AG09319 (cell line): Measurements from ENCODE around the gene NTNG1.

Experiments
- DNase-seq: peaks from one replicate; pipeline ENCODE4 v3.0.0-alpha.2; 2010; ENCODE audit warnings: low read depth; ENCODE audit errors: extremely low read depth
- CTCF ChIP-seq: IDR thresholded peaks from 2 replicates; pipeline ENCODE4 v1.5.1; 2011; ENCODE audit warnings: low read depth, mild to moderate bottlenecking, inconsistent platforms, low read length, moderate library complexity

The NTNG1 gene

GRCh38 chr1:107254306-107254705 lies 113.5 kb downstream of the NTNG1 start:
- TF ChIP-seq CTCF, result no peak
- no peak for DNase-seq

GRCh38 chr1:107255469-107255868 lies 114.6 kb downstream of the NTNG1 start:
- no peak for DNase-seq
- TF ChIP-seq CTCF, result no peak

- DNase-seq, result no peak
- TF ChIP-seq CTCF, result no peak
These were observed 121.8 kb downstream of the NTNG1 start for GRCh38 chr1:107262467-107263286.

- TF ChIP-seq CTCF, result no peak
- no peak for DNase-seq
These were observed 122.6 kb downstream of the NTNG1 start for GRCh38 chr1:107263291-107263915.

- no peak for DNase-seq
These were observed 123.2 kb downstream of the NTNG1 start for GRCh38 chr1:107264007-107264406.

GRCh38 chr1:107264561-107264960 lies 123.7 kb downstream of the NTNG1 start:
- DNase-seq, result no peak
- TF ChIP-seq CTCF, result no peak

More at GRCh38 chr1:107264007-107264406, 123.2 kb downstream of the NTNG1 start:
- no peak for TF ChIP-seq CTCF

GRCh38 chr1:107267489-107267888 lies 126.7 kb downstream of the NTNG1 start:
- no peak for DNase-seq
- no peak for TF ChIP-seq CTCF
